Measurements from ENCODE around the gene TMEM163.

Gene TMEM163

GRCh38 chr2:134460583-134460998 is 258.2 kb downstream of the TMEM163 start:
- peak; percentile 75 for DNase-seq (ENCODE audit: low read depth)
- peak; percentile 79 for TF ChIP-seq CTCF (IDR thresholded peaks at IDR 0.05; ENCODE audit: insufficient read depth, low read depth, low read length, missing control alignments)
- no peak overlapping the region for H3K4me3 ChIP-seq (ENCODE audit: low read depth, low read length)

GRCh38 chr2:134459706-134460406 is 258.9 kb downstream of the TMEM163 start:
- TF ChIP-seq CTCF (IDR thresholded peaks at IDR 0.05; ENCODE audit: insufficient read depth, low read depth, low read length, missing control alignments), result no peak
- no peak overlapping the region for H3K4me3 ChIP-seq (ENCODE audit: low read depth, low read length)
- DNase-seq (ENCODE audit: low read depth), result no peak

- no peak overlapping the region for H3K4me3 ChIP-seq (ENCODE audit: low read depth, low read length)
- no peak for TF ChIP-seq CTCF (IDR thresholded peaks at IDR 0.05; ENCODE audit: insufficient read depth, low read depth, low read length, missing control alignments)
- no peak for DNase-seq (ENCODE audit: low read depth)
These were observed 259.9 kb downstream of the TMEM163 start for GRCh38 chr2:134458950-134459349.

GRCh38 chr2:134458473-134458853 is 260.3 kb downstream of the TMEM163 start:
- no peak for DNase-seq (ENCODE audit: low read depth)
- no peak overlapping the region for H3K4me3 ChIP-seq (ENCODE audit: low read depth, low read length)
- TF ChIP-seq CTCF (IDR thresholded peaks at IDR 0.05; ENCODE audit: insufficient read depth, low read depth, low read length, missing control alignments), result no peak

- TF ChIP-seq CTCF (IDR thresholded peaks at IDR 0.05; ENCODE audit: insufficient read depth, low read depth, low read length, missing control alignments), result no peak
These were observed 260.9 kb downstream of the TMEM163 start for GRCh38 chr2:134457765-134458472.

GRCh38 chr2:134457353-134457752 is 261.4 kb downstream of the TMEM163 start:
- TF ChIP-seq CTCF (IDR thresholded peaks at IDR 0.05; ENCODE audit: insufficient read depth, low read depth, low read length, missing control alignments), result no peak
- H3K4me3 ChIP-seq (ENCODE audit: low read depth, low read length), result no peak overlapping the region
- DNase-seq (ENCODE audit: low read depth), result no peak

More at GRCh38 chr2:134457765-134458472, 260.9 kb downstream of the TMEM163 start:
- H3K4me3 ChIP-seq (ENCODE audit: low read depth, low read length), result no peak overlapping the region
- no peak for DNase-seq (ENCODE audit: low read depth)
